Sigmoid colon (tissue), 7 donors: Measurements from ENCODE around the gene AADACL4. TPM values are rescaled to one million over a fixed set of nuclear protein-coding genes. Genes with fewer than 3 reads are reported as not detected.

Source experiments
- DNase-seq: peaks from one replicate; pipeline ENCODE4 v3.0.0-alpha.2; 2019
- H3K27ac ChIP-seq, 4 donors: fragments of 200-600 bp; sonication (generic); one replicate each; pipeline ENCODE4 v1.5.1; 2016 to 2019; ENCODE audit warnings: mild to moderate bottlenecking in 1 of 4
- H3K27me3 ChIP-seq, 3 donors: fragments of 200-600 bp; sonication (generic); one replicate each; pipeline ENCODE4 v1.5.1; 2019; ENCODE audit warnings: mild to moderate bottlenecking in 1 of 3
- H3K36me3 ChIP-seq, 4 donors: fragments of 200-600 bp; sonication (generic); one replicate each; pipeline ENCODE4 v1.5.1; 2016 to 2019
- H3K4me1 ChIP-seq, 4 donors: fragments of 200-600 bp; sonication (generic); one replicate each; pipeline ENCODE4 v1.5.1; 2017 to 2019
- H3K4me3 ChIP-seq, 4 donors: fragments of 200-600 bp; sonication (generic); one replicate each; pipeline ENCODE4 v1.5.1; 2017 to 2019; ENCODE audit warnings: mild to moderate bottlenecking in 2 of 4, moderate library complexity in 1 of 4
- H3K9me3 ChIP-seq, 4 donors: fragments of 200-600 bp in 3 of 4; sonication (generic) in 3 of 4; one replicate each; pipeline versions ENCODE4 v1.5.1 to v1.6.1; 2013 to 2019
- CTCF ChIP-seq, 4 experiments: fragments of 450-650 bp in 3 of 4; fragments of 200-600 bp in 1 of 4; IDR thresholded peaks; one replicate each; pipeline ENCODE4 v1.5.1; 2016 to 2019; ENCODE audit warnings: antibody characterized with exemption in 4 of 4, mild to moderate bottlenecking in 3 of 4, moderate library complexity in 2 of 4
- EP300 ChIP-seq, 4 donors: sonication (generic); formaldehyde crosslinking; IDR thresholded peaks; one replicate each; pipeline ENCODE4 v1.6.1; 2017; ENCODE audit warnings: antibody characterized with exemption in 4 of 4
- POLR2A ChIP-seq, 2 donors: fragments of 450-650 bp; IDR thresholded peaks; one replicate each; pipeline ENCODE4 v1.6.1; 2016; ENCODE audit warnings: antibody characterized with exemption in 2 of 2, mild to moderate bottlenecking in 2 of 2, moderate library complexity in 2 of 2
- POLR2AphosphoS5 ChIP-seq, 4 donors: sonication (generic); formaldehyde crosslinking; IDR thresholded peaks; one replicate each; pipeline ENCODE4 v1.6.1; 2017; ENCODE audit warnings: antibody characterized with exemption in 4 of 4
- WGBS, 2 donors: extraction: QIAGEN DNeasy Blood & Tissue Kit; methylation state at CpG; one replicate each; pipeline ENCODE4 v1.1.7; 2013; 5-methylcytosine and 5-hydroxymethylcytosine counted together
- intact Hi-C: fragments of 100-400 bp; cut with DNase I; formaldehyde crosslinking; loops from one replicate; pipeline ENCODE4 v1.15.1; 2023
- polyA plus RNA-seq, 3 donors: library from polyadenylated mRNA; stranded (reverse); fragments of 200-250 nt; gene quantifications; one replicate each; pipeline ENCODE4 v1.2.3, GENCODE V29; 2013
- total RNA-seq, 4 donors: library from RNA; depleted of rRNA; stranded (reverse); fragments of >200 nt; gene quantifications; one replicate each; pipeline ENCODE4 v1.1.0, GENCODE V29; 2016
- donor health status: healthy with polysubstance abuse.
- donor health status: Bipolar disorder and iron deficiency.
- donor health status: healthy.

Gene AADACL4
- total and polyA plus RNA-seq, 7 donors = 0.04 TPM; not detected in 6

GRCh38 chr1:12610305-12610935, 33.5 kb upstream of the AADACL4 start:
- intact Hi-C loops = no loop called here
- WGBS, 2 donors = 81 to 87% methylated on average over 7 of the region's 7 CpGs
- no peaks in the 10 kb centered on the region for H3K27me3 ChIP-seq
- DNase-seq = no peak
- peaks cover 0 to 34% (median 2%) of the 10 kb centered on the region in 4 donors for H3K36me3 ChIP-seq
- TF ChIP-seq EP300 (IDR thresholded peaks at IDR 0.05) (no peak), CTCF (IDR thresholded peaks at IDR 0.05) (no peak), POLR2A (IDR thresholded peaks at IDR 0.05) (no peak), POLR2AphosphoS5 (IDR thresholded peaks at IDR 0.05) (no peak)
- H3K4me3 ChIP-seq = no peak overlapping the region
- H3K9me3 ChIP-seq = no peaks in the 10 kb centered on the region
- peaks cover 0 to 39% (median 22%) of the 10 kb centered on the region in 4 donors for H3K4me1 ChIP-seq
- peak overlapping the region in 2 of 4 donors; percentile 0 to 38 for H3K27ac ChIP-seq

- no peak for DNase-seq
- Histone ChIP-seq H3K4me3 (no peak overlapping the region), H3K36me3 (peaks cover 0 to 34% (median 2%) of the 10 kb centered on the region in 4 donors), H3K27me3 (no peaks in the 10 kb centered on the region), H3K4me1 (peaks cover 0 to 43% (median 26%) of the 10 kb centered on the region in 4 donors), H3K27ac (peak overlapping the region in 1 of 4 donors; percentile 0), H3K9me3 (no peaks in the 10 kb centered on the region)
- 83 to 86% methylated on average over 7 of the region's 7 CpGs for WGBS, 2 donors
- intact Hi-C loops = no loop called here
- TF ChIP-seq CTCF (IDR thresholded peaks at IDR 0.05) = no peak
- no peak for TF ChIP-seq POLR2A (IDR thresholded peaks at IDR 0.05)
- no peak for TF ChIP-seq EP300 (IDR thresholded peaks at IDR 0.05)
- TF ChIP-seq POLR2AphosphoS5 (IDR thresholded peaks at IDR 0.05) = no peak
Measured at GRCh38 chr1:12610941-12611340, 32.9 kb upstream of the AADACL4 start.

- Histone ChIP-seq H3K4me1 (peaks cover 0 to 48% (median 29%) of the 10 kb centered on the region in 4 donors), H3K4me3 (no peak overlapping the region), H3K27ac (peak overlapping the region in 3 of 4 donors; percentile 90 to 99 (median 96)), H3K36me3 (peaks cover 0 to 16% (median 2%) of the 10 kb centered on the region in 4 donors), H3K9me3 (no peaks in the 10 kb centered on the region), H3K27me3 (no peaks in the 10 kb centered on the region)
- intact Hi-C loops = no loop called here
- no peak for DNase-seq
- WGBS, 2 donors = 85 to 89% methylated on average over 4 of the region's 4 CpGs
- TF ChIP-seq POLR2AphosphoS5 (IDR thresholded peaks at IDR 0.05) (no peak), POLR2A (IDR thresholded peaks at IDR 0.05) (no peak), EP300 (IDR thresholded peaks at IDR 0.05) (no peak), CTCF (IDR thresholded peaks at IDR 0.05) (no peak)
Measured at GRCh38 chr1:12613180-12613579, 30.7 kb upstream of the AADACL4 start.

DNA sequence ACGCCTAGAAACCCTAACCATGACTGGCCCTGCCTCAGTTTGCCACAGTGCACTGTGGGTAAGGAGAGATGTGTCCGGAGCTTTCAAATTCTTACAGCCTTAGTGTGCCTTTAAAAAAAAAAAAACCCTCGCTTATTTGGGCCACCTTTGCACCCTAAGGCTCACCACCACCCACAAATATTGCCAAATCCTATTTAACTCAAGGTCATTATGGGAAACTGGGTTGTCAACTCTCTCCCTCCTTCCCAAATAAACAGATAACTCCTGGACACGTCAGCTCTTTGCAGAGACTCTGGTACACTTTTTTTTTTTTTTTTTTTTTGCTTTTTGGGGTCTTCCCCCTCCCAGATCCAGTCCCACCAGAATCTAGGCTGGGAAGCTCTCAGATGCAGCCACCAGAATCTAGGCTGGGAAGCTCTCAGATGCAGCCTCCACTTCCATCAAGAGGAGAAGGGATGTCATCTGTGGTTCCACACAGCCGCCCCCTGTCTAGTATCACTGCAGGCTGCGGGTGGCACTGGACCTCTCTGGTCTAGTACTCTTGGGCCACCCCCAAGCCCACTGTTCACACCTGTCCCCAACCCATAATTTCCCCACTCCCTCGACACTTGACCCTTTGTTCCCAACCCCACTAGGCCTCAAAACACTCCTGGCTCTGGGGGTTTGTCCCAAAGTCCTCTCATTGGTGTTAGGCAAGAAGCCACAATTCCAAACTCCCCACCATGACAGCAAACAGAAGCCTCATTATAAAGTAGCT, 29.3 kb upstream of the AADACL4 start:
- peak overlapping the region; percentile 90 to 99 (median 96) for H3K27ac ChIP-seq
- TF ChIP-seq CTCF (IDR thresholded peaks at IDR 0.05) (no peak), POLR2AphosphoS5 (IDR thresholded peaks at IDR 0.05) (no peak), POLR2A (IDR thresholded peaks at IDR 0.05) (no peak), EP300 (IDR thresholded peaks at IDR 0.05) (no peak)

More for the DNA sequence above, 29.3 kb upstream of the AADACL4 start:
- DNase-seq = no peak
- Histone ChIP-seq H3K36me3 (peaks cover 0 to 16% (median 2%) of the 10 kb centered on the region in 4 donors), H3K4me1 (peaks cover 0 to 52% (median 38%) of the 10 kb centered on the region in 4 donors), H3K9me3 (no peaks in the 10 kb centered on the region), H3K4me3 (peak overlapping the region; percentile 70 to 92 (median 78)), H3K27me3 (no peaks in the 10 kb centered on the region)
- intact Hi-C loops = loop anchor here (5.0 kb wide), 2 partner anchors 152 to 167 kb away; no protein-coding TSS in a partner anchor
- WGBS, 2 donors = 49 to 72% methylated on average over 7 of the region's 7 CpGs
